ENCODE results near the gene TRPV3. TPM values are rescaled to one million over a fixed set of nuclear protein-coding genes. Genes with fewer than 3 reads are reported as not detected.

The TRPV3 gene
- total and polyA plus RNA-seq, 2 of the 13 experiments (the other 11 are each of a cell fraction or from before 2014, with no cell fraction given), result 0.90 to 1.0 TPM

DNA sequence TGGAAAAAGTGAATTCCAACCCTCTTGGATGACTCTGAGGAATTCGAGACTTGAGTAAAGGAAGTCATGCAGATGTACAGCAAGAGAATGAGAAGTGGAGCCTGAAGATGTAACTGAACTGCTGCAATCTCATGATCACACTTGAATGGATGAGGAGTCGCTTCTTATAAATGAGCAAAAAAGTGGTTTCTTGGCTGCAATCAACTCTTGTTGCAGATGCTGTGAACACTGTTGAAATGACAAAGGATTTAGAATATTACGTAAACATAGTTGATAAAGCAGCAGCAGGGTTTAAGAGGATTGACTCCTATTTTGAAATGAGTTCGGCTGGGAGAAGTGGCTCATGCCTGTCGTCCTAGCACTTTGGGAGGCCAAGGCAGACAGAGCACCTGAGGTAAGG lies 56.3 kb downstream of the TRPV3 start:
- WGBS (ENCODE audit: low lambda C conversion rate), result 40% methylated on average over 5 of the region's 5 CpGs
- H3K79me2 ChIP-seq (ENCODE audit: insufficient read depth, low read length), result no peaks in the 10 kb centered on the region
- H3K9ac ChIP-seq (ENCODE audit: insufficient read depth, low read depth, low read length), result no peak overlapping the region
- CTCF ChIA-PET (ENCODE audit: low intra/inter-chr PET ratio, low total read pairs), result no interaction called here
- intact Hi-C loops (cut with micrococcal nuclease; ENCODE audit: unreplicated experiment) (no loop called here), in situ Hi-C loops (cut with HindIII; ENCODE audit: extremely low pct_ligation_motif_present, low pct_unique_long_range_greater_than_20kb) (no loop called here)
- no TSS peak for BruUV-seq (replicated peaks)
- H3K27ac ChIP-seq (ENCODE audit: extremely low read length, insufficient read depth, low read length), result no peak overlapping the region
- H2AFZ ChIP-seq (ENCODE audit: low read length), result no peak overlapping the region
- DNase-seq (ENCODE audit: low spot score) (no peak), FAIRE-seq (no peak), ATAC-seq (no peak)
- POLR2A ChIA-PET, result no interaction called here
- TF ChIP-seq BCL3 (CRISPR knock-in tag; IDR thresholded peaks at IDR 0.05) (no peak), SP2 (CRISPR knock-in tag; IDR thresholded peaks at IDR 0.05) (no peak), HNF4G (IDR thresholded peaks at IDR 0.05; ENCODE audit: borderline replicate concordance, low read depth, low read length) (no peak), HNF4G (CRISPR knock-in tag; IDR thresholded peaks at IDR 0.05; ENCODE audit: borderline replicate concordance, low read depth) (no peak)
- TF ChIP-seq, protein P1, sequence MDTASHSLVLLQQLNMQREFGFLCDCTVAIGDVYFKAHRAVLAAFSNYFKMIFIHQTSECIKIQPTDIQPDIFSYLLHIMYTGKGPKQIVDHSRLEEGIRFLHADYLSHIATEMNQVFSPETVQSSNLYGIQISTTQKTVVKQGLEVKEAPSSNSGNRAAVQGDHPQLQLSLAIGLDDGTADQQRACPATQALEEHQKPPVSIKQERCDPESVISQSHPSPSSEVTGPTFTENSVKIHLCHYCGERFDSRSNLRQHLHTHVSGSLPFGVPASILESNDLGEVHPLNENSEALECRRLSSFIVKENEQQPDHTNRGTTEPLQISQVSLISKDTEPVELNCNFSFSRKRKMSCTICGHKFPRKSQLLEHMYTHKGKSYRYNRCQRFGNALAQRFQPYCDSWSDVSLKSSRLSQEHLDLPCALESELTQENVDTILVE (CRISPR knock-in tag; IDR thresholded peaks at IDR 0.05), result no peak
- TF ChIP-seq, protein P2, sequence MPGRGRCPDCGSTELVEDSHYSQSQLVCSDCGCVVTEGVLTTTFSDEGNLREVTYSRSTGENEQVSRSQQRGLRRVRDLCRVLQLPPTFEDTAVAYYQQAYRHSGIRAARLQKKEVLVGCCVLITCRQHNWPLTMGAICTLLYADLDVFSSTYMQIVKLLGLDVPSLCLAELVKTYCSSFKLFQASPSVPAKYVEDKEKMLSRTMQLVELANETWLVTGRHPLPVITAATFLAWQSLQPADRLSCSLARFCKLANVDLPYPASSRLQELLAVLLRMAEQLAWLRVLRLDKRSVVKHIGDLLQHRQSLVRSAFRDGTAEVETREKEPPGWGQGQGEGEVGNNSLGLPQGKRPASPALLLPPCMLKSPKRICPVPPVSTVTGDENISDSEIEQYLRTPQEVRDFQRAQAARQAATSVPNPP (CRISPR knock-in tag; IDR thresholded peaks at IDR 0.05), result no peak
- H4K20me1 ChIP-seq (ENCODE audit: insufficient read depth, low read length), result no peaks in the 10 kb centered on the region
- H3K9me3 ChIP-seq (ENCODE audit: low read length), result no peaks in the 10 kb centered on the region
- H3K4me1 ChIP-seq (ENCODE audit: insufficient read depth, low read length), result no peaks in the 10 kb centered on the region
- H3K36me3 ChIP-seq (replicated peaks in 1 of 2; ENCODE audit: control insufficient read depth in 1 of 2, insufficient read depth in 2 of 2, low read length in 2 of 2), result no peaks in the 10 kb centered on the region
- peaks cover 0 to 2% of the 10 kb centered on the region in 2 experiments; a peak in 2 of 5 replicates for H3K27me3 ChIP-seq (ENCODE audit: control insufficient read depth in 1 of 2, insufficient read depth in 2 of 2, low read length in 2 of 2)
- no peak overlapping the region for H3K4me2 ChIP-seq (ENCODE audit: low read depth, low read length)
- no peak overlapping the region for H3K4me3 ChIP-seq (replicated peaks in 1 of 3; ENCODE audit: insufficient read depth in 1 of 3, low read depth in 2 of 3, low read length in 3 of 3)
